Stimulated activated CD4-positive, alpha-beta T cell treated with anti-CD3 and anti-CD28 coated beads, Interleukin-15, amount 100 ng/mL, for 1 hour (primary cell): Measurements from ENCODE around the gene ZBTB34.

Source experiments
- DNase-seq, 2 donors: peaks; one replicate each; pipeline ENCODE4 v3.0.0-alpha.2; 2020; ENCODE audit warnings: low read depth in 1 of 2, low spot score in 1 of 2

The ZBTB34 gene

DNA sequence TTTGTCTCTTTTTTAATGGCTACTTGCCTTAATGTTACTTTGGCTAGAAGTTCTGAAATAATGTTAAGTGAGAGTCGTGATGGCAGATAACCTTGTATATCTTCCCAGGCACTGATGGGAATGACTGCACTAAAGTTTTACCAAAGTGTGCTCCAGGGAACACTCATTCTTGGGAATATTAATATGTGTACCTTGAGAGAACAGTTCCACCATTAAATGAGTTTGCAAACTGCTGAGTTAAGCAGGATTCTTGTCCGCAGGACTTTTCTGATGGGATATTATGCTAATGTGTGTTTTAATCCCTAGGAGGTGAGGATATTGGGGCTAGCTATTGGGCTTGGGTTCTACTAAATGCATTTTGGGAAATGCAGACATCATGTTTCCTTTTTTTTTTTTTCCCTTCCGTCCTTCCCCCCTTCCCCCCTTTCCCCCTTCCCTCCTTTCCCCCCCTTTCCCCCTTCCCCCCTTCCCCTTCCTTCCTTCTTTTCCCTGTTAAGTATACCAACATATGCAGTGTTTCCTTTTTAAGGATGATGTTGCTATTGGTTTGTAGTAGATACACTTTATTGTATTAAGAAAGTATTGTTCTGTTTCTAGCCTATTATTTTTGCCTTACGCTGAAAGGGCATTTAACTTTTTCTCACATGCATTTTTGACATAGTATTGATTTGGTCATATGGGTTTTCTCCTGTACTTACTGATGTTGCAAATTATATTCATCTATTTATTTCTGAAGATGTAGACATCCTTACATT lies 15.5 kb downstream of the ZBTB34 start:
- no peak for DNase-seq

DNA sequence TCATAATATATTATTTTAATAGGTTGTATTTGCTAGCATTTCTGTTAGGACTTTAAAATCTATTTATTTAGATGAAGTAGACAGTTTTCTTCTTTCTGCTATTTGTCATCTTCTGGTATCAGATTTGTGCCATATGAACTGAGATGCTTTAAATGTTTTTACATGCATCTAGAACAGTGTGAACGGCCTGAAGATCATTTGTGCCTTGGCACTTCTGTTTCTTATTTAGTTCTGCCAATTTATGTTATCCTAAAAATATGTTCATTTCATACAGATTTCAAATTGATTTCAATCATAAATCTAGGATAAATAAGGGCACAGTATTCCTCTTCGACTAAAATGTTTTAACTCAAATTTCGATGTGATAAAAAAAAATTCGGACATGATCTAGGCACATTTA lies 16.1 kb downstream of the ZBTB34 start:
- DNase-seq, result no peak

DNA sequence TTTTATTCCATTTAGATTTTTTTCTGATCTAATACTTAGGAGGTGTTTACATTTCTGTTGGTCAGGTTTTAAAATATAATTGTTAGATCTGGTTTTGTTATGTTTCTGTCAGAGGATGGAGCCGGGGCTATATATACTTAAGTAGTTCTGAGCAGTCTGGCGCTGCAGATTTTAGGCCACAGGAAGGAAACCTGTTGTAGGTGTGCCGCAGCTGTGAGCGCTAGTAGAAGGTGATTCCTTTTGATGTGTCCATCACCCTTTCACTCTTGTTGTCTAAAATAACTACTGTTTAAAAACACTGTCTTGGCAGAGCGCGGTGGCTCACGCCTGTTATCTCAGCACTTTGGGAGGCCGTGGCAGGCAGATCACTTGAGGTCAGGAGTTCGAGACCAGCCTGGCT lies 17.0 kb downstream of the ZBTB34 start:
- no peak for DNase-seq

DNA sequence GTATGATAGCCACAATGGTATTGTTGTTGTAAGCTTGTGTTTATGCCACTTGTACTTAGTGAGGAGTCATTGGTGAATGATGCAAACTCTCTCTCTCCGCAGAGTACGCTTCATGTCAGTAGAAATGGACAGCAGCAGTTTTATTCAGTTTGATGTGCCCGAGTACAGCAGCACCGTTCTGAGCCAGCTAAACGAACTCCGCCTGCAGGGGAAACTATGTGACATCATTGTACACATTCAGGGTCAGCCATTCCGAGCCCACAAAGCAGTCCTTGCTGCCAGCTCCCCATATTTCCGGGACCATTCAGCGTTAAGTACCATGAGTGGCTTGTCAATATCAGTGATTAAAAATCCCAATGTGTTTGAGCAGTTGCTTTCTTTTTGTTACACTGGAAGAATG lies 18.8 kb downstream of the ZBTB34 start:
- no peak for DNase-seq

DNA sequence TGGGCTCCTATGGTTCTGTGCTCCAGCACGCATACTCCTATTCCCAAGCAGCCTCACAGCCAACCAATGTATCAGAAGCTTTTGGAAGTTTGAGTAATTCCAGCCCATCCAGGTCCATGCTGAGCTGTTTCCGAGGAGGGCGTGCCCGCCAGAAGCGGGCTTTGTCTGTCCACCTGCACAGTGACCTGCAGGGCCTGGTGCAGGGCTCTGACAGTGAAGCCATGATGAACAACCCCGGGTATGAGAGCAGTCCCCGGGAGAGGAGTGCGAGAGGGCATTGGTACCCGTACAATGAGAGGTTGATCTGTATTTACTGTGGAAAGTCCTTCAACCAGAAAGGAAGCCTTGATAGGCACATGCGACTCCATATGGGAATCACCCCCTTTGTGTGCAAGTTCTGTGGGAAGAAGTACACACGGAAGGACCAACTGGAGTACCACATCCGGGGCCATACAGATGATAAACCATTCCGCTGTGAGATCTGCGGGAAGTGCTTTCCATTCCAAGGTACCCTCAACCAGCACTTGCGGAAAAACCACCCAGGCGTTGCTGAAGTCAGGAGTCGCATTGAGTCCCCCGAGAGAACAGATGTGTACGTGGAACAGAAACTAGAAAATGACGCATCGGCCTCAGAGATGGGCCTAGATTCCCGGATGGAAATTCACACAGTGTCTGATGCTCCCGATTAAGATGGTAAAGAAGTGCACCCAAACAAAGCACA lies 19.9 kb downstream of the ZBTB34 start:
- DNase-seq, result no peak

DNA sequence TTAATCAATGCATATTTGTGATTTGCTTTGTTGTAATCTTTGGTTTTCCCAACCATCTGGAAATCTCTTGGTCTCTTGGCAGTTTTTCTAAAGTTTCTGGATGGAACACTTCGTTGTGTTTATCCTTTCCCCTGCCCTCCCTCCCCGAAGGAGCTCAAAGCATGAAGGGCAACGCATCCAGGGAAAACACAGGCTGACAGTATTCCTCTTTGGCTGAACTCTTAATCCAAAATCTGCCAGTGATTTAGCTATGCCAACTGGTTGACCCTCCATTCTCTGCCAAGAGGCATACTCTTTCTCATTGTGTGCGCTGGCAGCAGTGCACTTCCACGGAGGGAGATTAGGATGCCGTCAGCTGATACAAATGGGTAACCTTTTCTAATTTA lies 20.5 kb downstream of the ZBTB34 start:
- no peak for DNase-seq

DNA sequence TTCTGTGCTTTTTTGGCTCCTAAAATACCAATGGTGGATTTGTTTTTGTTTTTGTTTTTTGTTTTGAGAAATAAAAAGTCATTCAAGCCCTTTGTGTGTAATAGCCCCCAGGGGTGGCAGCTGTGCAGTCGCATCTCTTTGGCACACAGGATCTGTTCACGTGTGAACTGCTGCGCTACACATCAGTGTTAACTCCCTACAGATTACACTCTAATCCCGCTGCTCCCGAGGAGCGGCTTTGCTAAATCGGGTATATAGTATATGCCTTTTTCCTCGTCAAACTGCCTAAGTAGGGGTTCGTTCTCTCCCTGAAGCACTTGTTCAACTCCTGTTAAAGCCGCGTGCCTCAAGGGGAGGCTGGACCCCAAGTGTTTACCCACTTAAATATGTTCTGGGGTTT lies 22.3 kb downstream of the ZBTB34 start:
- no peak for DNase-seq

DNA sequence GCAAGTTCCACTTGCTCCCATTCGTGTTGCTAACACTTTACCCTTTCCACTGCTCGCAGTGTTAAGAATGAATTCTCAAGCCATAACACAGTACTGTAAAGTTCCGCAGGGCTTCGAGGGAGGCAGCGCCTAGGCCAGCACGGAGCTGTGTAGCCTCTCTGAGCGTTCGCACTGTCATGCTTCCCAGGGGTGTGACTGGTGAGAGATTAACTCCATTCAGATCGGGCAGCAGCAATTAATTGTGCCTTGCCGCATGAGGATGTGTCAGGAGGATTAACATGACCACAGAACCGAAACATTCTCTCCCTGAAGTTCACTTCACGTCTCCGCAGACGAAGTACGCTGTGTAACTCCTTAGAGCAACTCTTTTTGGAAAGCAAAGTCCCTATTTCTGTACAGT lies 23.2 kb downstream of the ZBTB34 start:
- DNase-seq, result no peak

DNA sequence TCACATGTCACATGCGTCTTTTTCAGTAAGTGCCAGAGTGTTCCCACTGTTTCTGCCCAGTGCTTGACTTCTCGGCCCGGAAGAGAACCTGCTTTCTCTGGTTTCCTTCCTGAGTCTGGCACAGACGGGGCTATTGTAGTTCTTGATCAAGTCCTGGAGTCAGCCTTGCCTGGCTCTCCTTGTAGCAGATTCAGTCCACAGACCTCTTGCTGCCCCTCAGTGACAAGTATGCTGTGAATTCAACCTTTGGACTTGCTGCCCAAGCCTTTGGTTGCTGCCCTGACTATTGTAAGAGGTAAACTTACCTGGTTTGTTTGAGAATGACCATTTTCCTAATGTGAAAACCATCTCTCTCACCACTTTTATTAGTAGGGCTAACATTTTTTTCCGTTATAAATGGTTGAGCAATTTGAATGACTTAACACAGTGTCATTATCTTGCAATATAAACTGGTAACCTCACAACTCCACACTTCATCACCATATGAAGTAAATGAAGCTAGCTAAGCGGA lies 24.7 kb downstream of the ZBTB34 start:
- DNase-seq, result no peak

DNA sequence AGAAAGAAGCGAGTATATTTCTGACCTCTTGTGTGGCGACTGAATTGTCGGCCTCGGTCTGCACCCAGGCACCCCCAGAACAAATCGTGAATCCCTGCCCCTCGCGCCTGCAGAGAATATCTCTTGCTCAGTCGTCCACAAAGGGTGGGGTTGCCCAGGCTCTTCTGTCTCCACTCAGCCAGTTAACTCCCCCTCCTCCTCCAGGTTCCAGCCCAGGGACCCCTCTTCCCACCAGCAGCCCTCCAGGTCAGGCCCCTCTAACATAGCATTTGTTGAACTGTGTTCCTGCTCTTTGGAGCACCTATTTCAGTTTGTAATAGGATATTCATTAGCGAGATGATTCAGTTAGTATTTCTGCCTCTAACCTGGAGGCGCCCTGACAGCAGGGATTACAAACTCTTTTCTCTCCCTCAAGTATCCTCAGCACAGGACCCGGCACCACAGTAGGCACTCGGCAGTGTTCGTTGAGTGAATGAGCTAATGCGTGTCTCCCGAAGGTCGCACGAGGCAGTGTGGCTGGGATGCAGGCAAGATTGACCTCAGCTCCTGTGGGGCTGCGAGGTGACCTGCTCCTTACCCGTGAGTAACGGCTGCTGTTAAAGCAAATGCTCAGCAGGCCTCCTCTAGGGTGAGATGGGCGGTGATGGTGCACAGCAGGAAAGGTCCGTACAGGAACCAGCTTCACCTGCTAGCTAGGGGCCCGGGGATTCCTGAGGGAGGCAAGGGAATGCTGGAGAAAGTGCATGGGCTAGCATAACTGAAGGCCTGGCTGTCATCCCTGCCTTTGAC lies 25.8 kb downstream of the ZBTB34 start:
- DNase-seq, result no peak

DNA sequence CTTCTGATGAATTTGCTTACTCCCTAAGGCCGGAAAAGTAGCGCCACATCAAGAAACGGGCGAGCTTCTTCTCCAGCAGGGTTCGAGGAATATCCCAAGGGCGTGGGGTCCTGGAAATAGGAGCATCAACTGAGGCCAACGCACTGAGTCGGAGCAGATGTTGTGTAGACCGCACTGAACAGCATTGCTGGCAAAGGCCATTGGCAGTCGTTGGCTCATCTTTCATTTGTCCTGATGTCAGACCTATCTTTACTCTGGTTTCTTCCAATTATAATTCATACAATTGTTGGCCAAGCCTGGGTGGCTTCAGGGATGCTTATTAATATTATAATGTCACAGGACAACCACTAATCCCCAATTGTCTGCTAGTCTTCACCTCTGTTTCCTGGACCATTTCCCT lies 26.5 kb downstream of the ZBTB34 start:
- no peak for DNase-seq

DNA sequence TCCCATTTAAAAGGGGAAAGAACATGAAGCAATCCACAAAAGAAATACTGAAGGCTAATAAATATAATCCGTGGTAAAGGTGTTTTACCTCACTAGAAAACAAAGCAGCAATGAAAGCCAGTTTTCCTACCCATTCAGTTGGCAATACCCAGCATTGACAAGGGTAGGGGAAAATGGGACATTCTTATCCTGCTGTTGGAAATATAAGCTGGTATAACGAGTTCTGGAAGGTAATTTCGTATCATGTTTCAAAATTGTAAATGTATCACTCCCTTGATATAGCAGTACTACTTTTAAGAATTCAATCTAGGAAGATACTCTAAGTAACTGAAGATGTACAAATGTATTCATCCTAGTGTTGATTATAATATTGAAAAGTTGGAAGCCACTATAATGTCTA lies 31.2 kb downstream of the ZBTB34 start:
- no peak for DNase-seq

DNA sequence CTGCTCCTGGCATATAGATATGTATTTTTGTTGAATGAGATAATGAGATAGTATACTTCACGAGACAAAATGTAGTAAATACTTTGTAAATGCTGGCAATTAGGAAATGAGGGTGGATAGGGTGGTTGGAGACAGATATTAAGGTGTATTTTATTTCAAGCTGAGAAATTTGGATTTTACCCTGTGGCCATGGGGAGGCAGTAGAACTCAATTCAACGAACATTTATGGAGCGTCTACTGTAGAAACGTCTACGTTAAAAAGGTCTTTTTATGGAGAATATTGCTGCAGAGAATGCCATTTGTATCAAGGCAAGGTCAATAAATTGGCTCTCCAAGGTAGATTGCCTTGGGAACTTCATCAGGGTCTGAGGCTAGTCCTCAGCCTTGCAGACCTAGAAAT lies 32.6 kb downstream of the ZBTB34 start:
- no peak for DNase-seq

DNA sequence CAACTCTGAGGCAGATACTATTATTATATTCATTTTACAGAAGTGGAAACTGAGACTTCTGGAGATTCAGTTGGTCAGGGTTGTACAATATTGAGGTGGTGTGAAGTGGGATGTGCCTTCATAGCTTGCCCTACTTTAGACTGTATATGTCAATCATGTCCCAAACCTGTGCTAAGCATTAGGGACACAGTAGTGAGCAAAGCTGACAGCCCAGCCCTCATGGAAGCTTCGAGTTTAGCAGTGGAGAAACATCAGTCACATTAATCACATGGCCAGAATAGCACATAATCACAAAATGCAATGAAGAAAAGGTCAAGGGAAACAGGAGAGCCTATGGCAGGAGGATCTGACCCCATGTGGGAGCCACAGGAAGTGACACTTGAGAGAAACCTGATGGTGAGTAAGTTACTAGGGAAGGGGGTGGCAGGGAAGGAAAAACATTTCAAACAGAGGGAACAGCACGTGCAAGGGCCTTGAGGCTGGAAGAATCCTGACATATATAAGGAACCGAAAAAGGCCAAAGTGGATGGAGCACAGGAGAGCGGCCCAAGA lies 33.7 kb downstream of the ZBTB34 start:
- DNase-seq, result no peak

DNA sequence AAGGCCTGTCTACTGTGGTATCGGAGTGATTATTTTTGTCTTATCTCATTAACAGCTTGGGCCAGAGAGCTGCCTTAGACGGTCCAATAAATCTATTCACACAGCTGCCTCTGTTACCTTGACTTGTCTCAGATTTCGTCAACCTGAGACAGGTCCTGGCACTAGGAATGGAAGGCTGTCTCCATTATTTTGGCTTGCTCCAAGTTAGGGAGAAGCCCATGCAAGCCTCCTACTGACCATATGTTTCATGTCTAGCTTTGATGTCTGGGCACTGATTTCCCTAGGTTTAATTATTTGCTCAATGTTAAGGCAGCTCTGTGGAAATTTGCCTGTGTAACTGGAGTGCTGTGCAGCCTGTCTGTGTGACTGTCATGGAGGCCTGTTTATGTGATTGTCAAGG lies 41.8 kb downstream of the ZBTB34 start:
- no peak for DNase-seq

DNA sequence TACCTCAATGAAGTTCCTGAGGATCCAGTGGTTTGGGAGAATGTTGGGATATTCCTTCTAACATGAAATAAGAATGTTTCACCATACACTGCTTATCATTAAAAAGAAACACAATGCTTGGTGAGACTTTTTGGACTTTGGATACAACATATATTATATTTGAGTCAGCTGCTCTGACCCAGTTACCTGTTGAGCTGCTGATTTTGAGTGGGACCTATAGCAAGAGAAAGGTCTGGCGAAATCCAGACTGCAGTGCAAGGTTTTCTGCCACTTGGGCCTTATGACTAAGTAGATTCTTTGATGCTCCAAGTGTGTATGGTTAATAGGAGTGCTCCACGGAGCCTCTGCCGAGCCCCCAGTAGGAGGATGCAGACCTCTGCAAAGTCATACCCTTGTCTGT lies 44.1 kb downstream of the ZBTB34 start:
- no peak for DNase-seq

DNA sequence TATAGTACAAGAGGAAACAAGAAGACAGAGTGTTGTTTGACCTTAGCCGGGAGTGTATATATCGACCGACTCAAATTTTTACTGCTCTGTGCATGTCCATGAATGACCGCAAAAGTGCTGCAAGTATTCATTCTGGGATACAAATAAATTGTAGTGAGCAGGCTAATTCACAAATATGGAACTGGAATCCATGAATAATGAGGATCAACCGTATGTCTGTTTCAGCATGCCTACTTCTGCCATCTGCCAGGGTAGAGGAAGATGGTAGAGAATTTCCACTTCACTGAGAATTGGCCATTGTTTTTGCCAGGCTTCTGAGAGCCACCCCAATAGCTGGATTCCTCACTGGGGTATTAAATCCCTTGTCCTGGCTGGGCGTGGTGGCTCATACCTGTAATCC lies 45.7 kb downstream of the ZBTB34 start:
- no peak for DNase-seq

DNA sequence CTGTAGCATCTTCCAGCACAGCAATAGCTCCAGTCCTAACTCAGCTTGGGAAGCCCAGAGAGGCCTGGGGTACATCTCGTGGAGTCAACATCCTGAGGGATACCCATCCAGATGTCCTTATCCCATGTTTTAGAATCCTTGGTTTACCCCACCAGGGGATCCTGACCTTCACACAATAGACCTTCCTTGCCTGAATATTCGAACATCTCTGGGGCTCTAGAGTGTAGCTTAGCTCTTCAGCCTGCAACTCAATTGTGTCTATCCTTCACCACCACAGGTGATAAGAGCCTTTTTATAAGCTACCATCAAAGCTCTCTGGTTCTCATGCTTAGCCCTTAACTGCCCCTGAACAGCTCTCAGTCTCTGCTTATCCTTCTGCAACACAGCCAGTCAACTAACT lies 46.6 kb downstream of the ZBTB34 start:
- DNase-seq, result no peak

DNA sequence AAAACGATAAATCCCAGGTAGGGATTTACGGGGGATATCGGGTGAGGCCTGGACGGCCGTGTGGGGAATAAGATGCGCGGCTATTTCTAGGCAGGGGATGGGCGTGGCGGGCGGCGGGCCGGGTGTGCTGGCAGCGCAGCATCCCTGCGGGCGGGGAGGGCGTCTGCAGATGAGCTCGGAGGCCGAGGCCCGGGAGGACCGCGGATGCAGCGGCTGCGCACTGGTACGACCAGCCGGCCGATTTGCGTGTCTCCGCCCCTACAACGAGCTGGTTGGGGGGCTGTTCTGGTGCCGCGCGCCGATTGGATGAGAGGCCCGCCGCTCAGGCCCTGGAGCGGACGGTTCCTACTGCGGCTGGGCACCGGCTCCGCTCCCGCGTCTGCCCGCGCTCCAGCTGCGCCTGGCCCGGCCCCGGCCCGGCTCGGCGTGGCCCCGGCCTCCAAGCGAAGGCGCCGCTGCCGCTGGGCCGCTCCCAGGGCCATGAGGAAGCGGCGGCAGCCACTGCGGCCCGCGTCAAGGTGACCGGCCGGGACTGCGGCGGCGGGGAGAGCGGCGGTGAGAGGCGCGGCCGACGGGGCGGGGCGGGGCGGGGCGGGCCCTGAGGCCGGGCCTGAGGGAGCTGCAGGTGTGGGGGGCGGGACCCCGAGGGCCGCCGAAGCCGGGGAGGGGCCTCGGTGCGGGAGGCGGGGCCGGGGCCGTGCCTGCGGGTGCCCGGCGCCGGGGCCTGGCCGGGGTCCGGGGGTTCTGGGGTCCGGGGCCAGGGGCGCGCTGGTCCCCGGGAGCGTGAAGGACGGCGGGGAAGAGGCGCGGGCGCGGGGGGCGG lies 54.2 kb downstream of the ZBTB34 start, which contains the start of gene RALGPS1:
Gene RALGPS1, plus strand, starts transcription at position 325 of the 823 bp plus-strand sequence. CDS start 47,508 bp downstream, outside the sequence.
- DNase-seq, result peak; percentile 73 to 78

DNA sequence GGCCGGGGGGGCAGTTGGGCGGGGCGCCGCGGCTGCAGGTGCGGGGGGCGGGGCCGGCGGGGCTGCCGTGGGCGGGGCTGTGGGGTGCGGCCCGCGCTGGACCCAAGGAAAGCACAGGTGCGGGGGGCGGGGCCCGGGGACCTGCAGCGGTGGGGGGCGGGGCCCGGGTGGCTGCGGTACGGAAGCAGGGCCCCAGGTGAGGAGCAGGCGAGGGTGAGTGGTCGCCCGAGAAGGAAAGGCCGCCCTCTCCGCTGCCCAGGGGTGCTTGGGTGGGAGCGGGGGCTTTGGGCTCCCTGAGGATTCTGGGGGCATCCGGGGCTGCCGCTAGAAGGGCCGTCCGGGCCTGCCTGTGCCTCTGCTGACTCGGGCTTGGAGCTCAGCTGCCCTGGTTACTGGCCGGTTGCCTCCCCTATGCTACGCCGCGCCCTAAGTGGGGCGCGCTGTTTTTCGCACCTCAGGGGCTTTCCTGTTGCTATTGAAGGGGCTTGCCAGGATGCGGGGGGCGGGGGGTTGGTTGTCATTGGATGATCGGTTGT lies 54.9 kb downstream of the ZBTB34 start:
- DNase-seq, result peak; percentile 12 to 21
